GM23338 (cell line): ENCODE measurements around the gene GALNT14. TPM values are rescaled to one million over a fixed set of nuclear protein-coding genes. Genes with fewer than 3 reads are reported as not detected.

Source experiments
- ATAC-seq: fragments of 200-7000 bp; cut with Tn5 transposase; 3 replicates; pipeline ENCODE4 v1.9.1; 2020
- DNase-seq: peaks from one replicate; pipeline ENCODE4 v3.0.0-alpha.2; 2015; ENCODE audit warnings: low spot score
- H2AFZ ChIP-seq: fragments of 200-600 bp; sonication (generic); 2 replicates; pipeline ENCODE4 v1.8.0; 2016; ENCODE audit warnings: antibody characterized with exemption, mild to moderate bottlenecking, moderate library complexity
- H3F3A ChIP-seq: fragments of 200-600 bp; sonication (generic); replicated peaks from 2 replicates; pipeline ENCODE4 v1.8.0; 2017; ENCODE audit warnings: antibody characterized with exemption, mixed run types, low read depth
- H3K27ac ChIP-seq: fragments of 200-600 bp; sonication (generic); 2 replicates; pipeline ENCODE4 v1.6.1; 2016; ENCODE audit warnings: low read depth
- H3K27me3 ChIP-seq: fragments of 200-600 bp; sonication (generic); 2 replicates; pipeline ENCODE4 v1.8.0; 2016; ENCODE audit warnings: mild to moderate bottlenecking, mixed run types, moderate library complexity; ENCODE audit not compliant: insufficient read depth
- H3K36me3 ChIP-seq: fragments of 200-600 bp; sonication (generic); 2 replicates; pipeline ENCODE4 v1.8.0; 2016; ENCODE audit warnings: mild to moderate bottlenecking; ENCODE audit not compliant: insufficient read depth
- H3K4me1 ChIP-seq: fragments of 200-600 bp; sonication (generic); 2 replicates; pipeline ENCODE4 v1.8.0; 2016; ENCODE audit warnings: mild to moderate bottlenecking, moderate library complexity; ENCODE audit not compliant: insufficient read depth
- H3K4me2 ChIP-seq: fragments of 200-600 bp; sonication (generic); 2 replicates; pipeline ENCODE4 v1.7.1; 2017; ENCODE audit warnings: mixed run types
- H3K4me3 ChIP-seq: fragments of 200-600 bp; sonication (generic); 2 replicates; pipeline ENCODE4 v1.6.1; 2016; ENCODE audit warnings: mixed run types
- H3K79me2 ChIP-seq: fragments of 200-600 bp; sonication (generic); replicated peaks from 2 replicates; pipeline ENCODE4 v1.8.0; 2017; ENCODE audit warnings: mild to moderate bottlenecking; ENCODE audit not compliant: insufficient read depth
- H3K9me2 ChIP-seq: fragments of 200-600 bp; sonication (generic); 2 replicates; pipeline ENCODE4 v1.8.0; 2017; ENCODE audit not compliant: insufficient read depth
- H4K20me1 ChIP-seq: fragments of 200-600 bp; sonication (generic); replicated peaks from 2 replicates; pipeline ENCODE4 v1.8.0; 2017; ENCODE audit warnings: mild to moderate bottlenecking; ENCODE audit not compliant: insufficient read depth
- H3K27ac Mint-ChIP-seq: 2 replicates; pipeline ENCODE4 v1.8.0; 2020; ENCODE audit warnings: inconsistent platforms, mild to moderate bottlenecking, moderate library complexity, mixed read lengths
- H3K27me3 Mint-ChIP-seq: 3 replicates; pipeline ENCODE4 v1.8.0; 2022; ENCODE audit warnings: low read depth, mild to moderate bottlenecking, moderate library complexity, mixed read lengths, inconsistent platforms; ENCODE audit not compliant: insufficient read depth, poor library complexity
- H3K36me3 Mint-ChIP-seq: 3 replicates; pipeline ENCODE4 v1.8.0; 2021; ENCODE audit warnings: low read depth, mild to moderate bottlenecking, inconsistent platforms, moderate library complexity, mixed read lengths
- H3K4me1 Mint-ChIP-seq: 3 replicates; pipeline ENCODE4 v1.8.0; 2020; ENCODE audit warnings: mild to moderate bottlenecking, inconsistent platforms, mixed read lengths
- H3K4me3 Mint-ChIP-seq: 3 replicates; pipeline ENCODE4 v1.8.0; 2021; ENCODE audit warnings: moderate library complexity, mild to moderate bottlenecking, inconsistent platforms, mixed read lengths
- H3K9me3 Mint-ChIP-seq: 3 replicates; pipeline ENCODE4 v1.8.0; 2020; ENCODE audit warnings: moderate library complexity, mild to moderate bottlenecking, inconsistent platforms, mixed read lengths
- CREB1 ChIP-seq: fragments of 250-450 bp; sonication (Bioruptor Pico); IDR thresholded peaks from 2 replicates; pipeline ENCODE4 v1.5.0; 2020; ENCODE audit warnings: low read depth, mild to moderate bottlenecking, moderate library complexity
- CTCF ChIP-seq, 2 experiments: fragments of 200-600 bp in 1 of 2; sonication (generic) in 1 of 2; conservative IDR thresholded peaks; 2 replicates each; pipeline versions ENCODE4 v1.5.1 to v1.6.1; 2016 to 2017; ENCODE audit warnings: antibody characterized with exemption in 2 of 2, low read depth in 2 of 2, mild to moderate bottlenecking in 2 of 2, moderate library complexity in 1 of 2
- ETS1 ChIP-seq: IDR thresholded peaks from 2 replicates; pipeline ENCODE4 v1.6.1; 2016; ENCODE audit warnings: antibody characterized with exemption
- EZH2 ChIP-seq: fragments of 200-600 bp; sonication (generic); IDR thresholded peaks from one replicate; pipeline ENCODE4 v1.8.0; 2017; ENCODE audit warnings: antibody characterized with exemption, mild to moderate bottlenecking, low read depth; ENCODE audit not compliant: unreplicated experiment
- JUNB ChIP-seq: IDR thresholded peaks from one replicate; pipeline ENCODE4 v1.6.1; 2016; ENCODE audit warnings: antibody characterized with exemption; ENCODE audit not compliant: unreplicated experiment
- NANOG ChIP-seq: IDR thresholded peaks from 2 replicates; pipeline ENCODE4 v1.6.1; 2016; ENCODE audit warnings: antibody characterized with exemption, borderline replicate concordance
- POLR2AphosphoS5 ChIP-seq: IDR thresholded peaks from 2 replicates; pipeline ENCODE4 v1.6.1; 2016; ENCODE audit warnings: antibody characterized with exemption, low read depth
- STAT1 ChIP-seq: IDR thresholded peaks from one replicate; pipeline ENCODE4 v1.6.1; 2016; ENCODE audit warnings: antibody characterized with exemption; ENCODE audit not compliant: unreplicated experiment
- polyA plus RNA-seq: library from polyadenylated mRNA; unstranded; fragments of >200 nt; fragmentation: Nextera tagmentation; extraction: Ambion mirVana; gene quantifications from 2 replicates; pipeline ENCODE4 v1.2.1, GENCODE V29; 2016
- total RNA-seq: library from RNA; depleted of rRNA; stranded (reverse); fragments of >200 nt; shearing (Covaris generic); gene quantifications from 2 replicates; pipeline ENCODE4 v1.2.3, GENCODE V29; 2014

Gene GALNT14
- total and polyA plus RNA-seq, 2 experiments from 2014 or later = 5.4 to 7.7 TPM

- Histone ChIP-seq H3K4me3 (no peak overlapping the region), H3K4me2 (no peak overlapping the region), H3K4me1 (peaks cover 7% of the 10 kb centered on the region; the same call in 1 of the 2 replicates), H3K9me2 (peaks cover 10% of the 10 kb centered on the region), H4K20me1 (no peaks in the 10 kb centered on the region), H2AFZ (0 out of 2 replicates have a peak overlapping the region, but pooled peaks have one; percentile 38), H3K36me3 (no peaks in the 10 kb centered on the region), H3F3A (no peaks in the 10 kb centered on the region), H3K27me3 (no peaks in the 10 kb centered on the region), H3K27ac (no peak overlapping the region), H3K79me2 (no peaks in the 10 kb centered on the region)
- Mint-ChIP-seq H3K4me1 (peaks cover 30% of the 10 kb centered on the region), H3K4me3 (no peak overlapping the region), H3K36me3 (peaks cover 11% of the 10 kb centered on the region; the same call in 2 of the 3 replicates), H3K27ac (no peak overlapping the region), H3K9me3 (peaks cover 8% of the 10 kb centered on the region), H3K27me3 (peaks cover 11% of the 10 kb centered on the region)
- peak in 1 of 2 experiments; percentile 38; a peak in 2 of 4 replicates for TF ChIP-seq CTCF (conservative IDR thresholded peaks at IDR 0.05; ENCODE audit: low read depth in 2 of 2)
- no peak for TF ChIP-seq ETS1
- ATAC-seq (peak; percentile 65), DNase-seq (peak; percentile 40)
These were observed 254.4 kb downstream of the GALNT14 start for GRCh38 chr2:30883822-30884221.

GRCh38 chr2:30883184-30883583 lies 255.1 kb downstream of the GALNT14 start:
- peaks cover 7% of the 10 kb centered on the region; the same call in 1 of the 2 replicates for H3K4me1 ChIP-seq
- H3K27ac Mint-ChIP-seq = no peak overlapping the region
- H3K27me3 Mint-ChIP-seq = peaks cover 10% of the 10 kb centered on the region
- H3F3A ChIP-seq = no peaks in the 10 kb centered on the region
- no peaks in the 10 kb centered on the region for H3K79me2 ChIP-seq
- H3K9me3 Mint-ChIP-seq = peaks cover 8% of the 10 kb centered on the region
- H2AFZ ChIP-seq = no peak overlapping the region
- H3K27ac ChIP-seq = no peak overlapping the region
- no peaks in the 10 kb centered on the region for H3K36me3 ChIP-seq
- TF ChIP-seq NANOG (no peak), POLR2AphosphoS5 (no peak), CREB1 (no peak), JUNB (no peak), STAT1 (no peak), EZH2 (no peak)
- peaks cover 10% of the 10 kb centered on the region for H3K9me2 ChIP-seq
- H3K4me3 ChIP-seq = no peak overlapping the region
- H3K4me1 Mint-ChIP-seq = peaks cover 27% of the 10 kb centered on the region
- no peak for DNase-seq
- no peaks in the 10 kb centered on the region for H3K27me3 ChIP-seq
- no peak overlapping the region for H3K4me3 Mint-ChIP-seq
- H3K36me3 Mint-ChIP-seq = peaks cover 11% of the 10 kb centered on the region; the same call in 2 of the 3 replicates
- no peaks in the 10 kb centered on the region for H4K20me1 ChIP-seq
- ATAC-seq = no peak
- no peak overlapping the region for H3K4me2 ChIP-seq

- TF ChIP-seq ETS1 = no peak
- no peak for TF ChIP-seq CREB1
- no peak for TF ChIP-seq CTCF (conservative IDR thresholded peaks at IDR 0.05; ENCODE audit: low read depth in 2 of 2)
- ATAC-seq = no peak
- Histone ChIP-seq H4K20me1 (no peaks in the 10 kb centered on the region), H2AFZ (no peak overlapping the region), H3K27ac (no peak overlapping the region), H3F3A (no peaks in the 10 kb centered on the region), H3K4me3 (no peak overlapping the region), H3K4me1 (0 out of 2 replicates have a peak, but pooled peaks cover 4% of the 10 kb centered on the region), H3K79me2 (no peaks in the 10 kb centered on the region), H3K4me2 (no peak overlapping the region), H3K36me3 (no peaks in the 10 kb centered on the region), H3K9me2 (peaks cover 10% of the 10 kb centered on the region), H3K27me3 (no peaks in the 10 kb centered on the region)
- Mint-ChIP-seq H3K36me3 (peaks cover 9% of the 10 kb centered on the region; the same call in 2 of the 3 replicates), H3K4me3 (no peak overlapping the region), H3K27ac (no peak overlapping the region), H3K27me3 (peaks cover 10% of the 10 kb centered on the region), H3K9me3 (peaks cover 7% of the 10 kb centered on the region), H3K4me1 (peaks cover 17% of the 10 kb centered on the region)
- no peak for DNase-seq
These were observed 257.7 kb downstream of the GALNT14 start for GRCh38 chr2:30880516-30880915.
